ENCODE data around the gene KLB. TPM values are rescaled to one million over a fixed set of nuclear protein-coding genes. Genes with fewer than 3 reads are reported as not detected.

Gene KLB
- total RNA-seq, 1 donor from 2014 or later, result not detected

Other genes starting within 250 kb of the KLB start
- gene WDR19, start 224.4 kb upstream of the KLB start, total RNA-seq, result 22.0 and 27.0 TPM in 2 replicates
- 27.7 and 32.1 TPM in 2 replicates for gene RFC1, start 40.6 kb upstream of the KLB start, total RNA-seq
- gene RPL9, start 52.0 kb downstream of the KLB start, total RNA-seq, result 1,774 and 3,649 TPM in 2 replicates
- gene LIAS, start 52.1 kb downstream of the KLB start, total RNA-seq, result 6.0 and 11.9 TPM in 2 replicates
- 84.4 and 86.7 TPM in 2 replicates for gene UGDH, start 120.5 kb downstream of the KLB start, total RNA-seq
- gene SMIM14, start 231.9 kb downstream of the KLB start, total RNA-seq, result 19.4 and 24.0 TPM in 2 replicates

Data from glomerular endothelial cell (primary cell).